Measurements from ENCODE around the gene CACNA1D.

CACNA1D gene

GRCh38 chr3:53858096-53858741 lies 363.8 kb downstream of the CACNA1D start:
- FAIRE-seq: no peak

GRCh38 chr3:53859178-53859577 lies 364.8 kb downstream of the CACNA1D start:
- no peak for FAIRE-seq

DNA sequence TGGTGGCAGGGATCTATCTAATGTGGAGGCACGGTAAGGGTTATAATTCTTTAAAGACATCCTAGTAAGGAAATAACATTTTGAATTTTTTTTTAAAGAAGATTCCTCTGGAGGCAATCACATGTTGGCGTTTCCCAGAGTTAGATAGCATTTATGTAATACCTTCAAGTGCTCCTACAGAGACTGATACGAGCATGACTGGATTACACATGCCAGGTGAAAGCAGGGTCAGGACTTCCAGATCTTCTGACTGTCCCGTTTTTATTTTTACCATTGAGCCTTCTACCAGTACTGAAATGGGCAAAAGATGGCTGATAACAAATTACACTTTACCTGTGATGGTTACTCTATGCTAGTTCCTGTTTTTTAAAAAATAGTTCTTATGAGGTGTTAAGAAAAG lies 365.8 kb downstream of the CACNA1D start:
- no peak for FAIRE-seq

- FAIRE-seq: no peak
Observed at GRCh38 chr3:53862241-53862640, 367.8 kb downstream of the CACNA1D start.

DNA sequence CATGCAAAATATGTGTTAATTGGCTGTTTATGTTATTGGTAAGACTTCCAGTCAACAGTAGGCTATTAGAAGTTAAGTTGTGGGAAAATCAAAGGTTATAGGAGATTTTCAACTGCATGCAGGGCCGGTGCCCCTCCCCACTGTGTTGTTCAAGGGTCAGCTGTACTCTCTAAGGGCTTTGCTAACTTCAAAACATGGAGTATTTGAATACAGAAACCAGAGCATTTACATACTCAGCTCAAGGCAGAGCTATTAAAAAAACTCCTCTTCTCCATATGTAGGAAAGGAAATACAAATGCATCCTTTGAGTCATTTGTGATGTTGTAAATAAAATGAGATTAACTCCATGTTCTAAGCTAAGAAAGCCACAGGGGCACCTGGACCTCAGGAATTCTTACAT lies 368.7 kb downstream of the CACNA1D start:
- FAIRE-seq: no peak
